NCI-H146 (cell line): ENCODE data around the gene MYL3.

Source experiments
- DNase-seq: peaks from one replicate; lab custom pipeline; 2025; lab: John Stamatoyannopoulos, UW

Gene MYL3

DNA sequence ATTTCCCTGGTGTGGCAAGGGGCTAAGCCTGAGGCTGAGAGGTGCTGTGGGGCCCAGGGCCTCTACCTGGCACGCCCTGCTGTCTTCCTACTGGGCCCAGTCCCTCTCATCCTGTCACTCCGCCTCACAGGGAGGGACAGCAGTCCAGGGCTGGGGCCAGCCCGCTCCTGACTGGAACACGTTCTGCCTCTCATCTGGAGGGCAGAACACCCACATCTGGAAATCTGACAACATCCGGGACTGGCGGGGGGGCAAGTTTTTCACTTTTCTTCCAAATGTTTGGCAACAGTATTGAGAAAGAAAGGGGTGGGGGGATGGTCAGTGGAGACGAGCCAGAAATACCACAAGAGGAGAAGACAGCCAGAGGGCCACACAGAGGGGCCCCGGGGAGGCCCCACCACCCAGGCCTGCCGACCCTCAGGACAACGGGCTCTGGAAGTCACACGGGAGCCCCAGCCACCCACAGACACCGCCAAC, 1.8 kb upstream of the MYL3 start:
- DNase-seq, result no peak

- DNase-seq, result no peak
These were observed 1.0 kb upstream of the MYL3 start for GRCh38 chr3:46864061-46864881.

GRCh38 chr3:46862369-46863025, 747 bp downstream of the MYL3 start:
- DNase-seq, result no peak

DNA sequence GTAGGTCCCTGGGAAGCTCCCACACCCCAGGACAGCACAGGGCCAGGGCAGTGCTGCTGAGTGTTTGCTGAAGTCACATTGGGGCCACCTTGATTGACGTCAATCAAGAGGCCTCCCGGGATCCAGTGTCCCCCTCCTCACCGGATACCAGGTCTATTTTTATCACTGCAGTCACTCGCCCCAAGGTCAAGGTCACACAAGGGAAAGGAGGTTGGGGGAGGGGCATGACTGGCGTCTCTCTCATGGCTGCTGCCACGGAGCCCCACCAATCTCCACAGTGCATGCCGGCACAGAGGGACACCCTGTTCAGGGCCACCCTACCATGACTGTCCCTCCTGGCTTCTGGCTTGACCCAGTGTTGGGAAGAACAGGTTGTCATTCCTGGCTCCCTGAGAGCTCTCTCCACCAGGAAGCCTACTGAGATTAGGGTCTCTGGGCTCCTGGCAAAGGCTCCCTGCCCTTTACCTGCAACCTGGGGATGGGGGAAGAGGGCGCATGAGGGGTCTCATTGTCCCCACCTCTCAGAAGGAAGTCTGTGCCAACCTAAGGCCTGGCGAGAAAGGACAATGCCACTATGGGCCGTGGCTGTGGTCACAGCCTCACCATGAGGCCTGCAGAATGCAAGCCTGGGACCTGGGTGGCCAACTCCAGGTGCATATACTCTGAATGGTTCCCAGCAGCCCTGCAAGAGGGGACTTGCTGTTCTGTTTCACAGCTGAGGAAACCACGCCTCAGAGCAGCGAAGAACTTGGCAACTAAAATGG, 1.5 kb downstream of the MYL3 start:
- DNase-seq, result no peak

GRCh38 chr3:46860810-46861604, 2.2 kb downstream of the MYL3 start:
- DNase-seq, result no peak

- DNase-seq, result peak; percentile 41
These were observed 3.0 kb downstream of the MYL3 start for GRCh38 chr3:46860017-46860809.

- DNase-seq, result no peak
These were observed 4.1 kb downstream of the MYL3 start for GRCh38 chr3:46859001-46859710.

- no peak for DNase-seq
These were observed 4.8 kb downstream of the MYL3 start for GRCh38 chr3:46858456-46858855.

DNA sequence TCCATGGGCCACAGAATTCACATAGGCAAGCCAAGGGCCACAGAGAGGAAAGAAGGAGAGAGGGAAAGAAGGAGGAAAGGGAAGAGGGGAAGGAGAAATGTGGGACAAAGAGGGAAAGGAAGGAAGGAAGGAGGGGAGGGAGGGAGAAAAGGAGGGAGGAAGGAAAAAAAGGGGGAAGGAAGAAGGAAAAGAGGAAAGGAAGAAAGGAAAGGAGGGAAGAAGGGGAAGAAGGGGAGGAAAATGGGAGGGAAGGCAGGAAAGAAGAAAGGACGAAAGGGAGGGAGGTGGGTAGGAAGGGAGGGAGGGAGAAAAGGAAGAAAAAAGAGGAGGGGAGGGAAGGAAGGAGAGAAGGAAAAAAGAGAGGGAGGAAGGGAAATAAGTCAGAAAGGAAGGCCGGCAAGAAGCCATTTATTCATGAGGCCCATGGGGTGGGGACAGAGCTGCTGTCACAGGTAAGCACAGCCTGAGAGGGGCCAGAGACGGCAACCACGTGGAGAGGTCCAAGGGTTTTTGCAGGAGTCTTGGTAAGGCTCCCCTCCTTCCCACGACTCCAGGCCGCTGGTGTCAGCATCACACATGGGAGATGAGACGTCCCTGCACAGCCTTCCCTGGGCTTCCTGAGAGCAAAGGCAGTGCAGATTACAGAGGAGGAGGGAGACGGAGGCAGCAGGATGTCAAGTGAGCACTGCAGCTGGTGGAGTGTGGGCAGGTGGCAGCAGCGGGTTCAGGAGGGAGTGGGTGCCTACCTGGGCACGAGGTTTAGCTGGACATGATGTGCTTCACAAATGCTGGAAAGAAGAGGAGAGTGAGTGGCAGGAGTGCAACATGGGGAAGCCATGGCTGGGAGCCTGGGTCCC, 5.5 kb downstream of the MYL3 start:
- DNase-seq, result no peak

DNA sequence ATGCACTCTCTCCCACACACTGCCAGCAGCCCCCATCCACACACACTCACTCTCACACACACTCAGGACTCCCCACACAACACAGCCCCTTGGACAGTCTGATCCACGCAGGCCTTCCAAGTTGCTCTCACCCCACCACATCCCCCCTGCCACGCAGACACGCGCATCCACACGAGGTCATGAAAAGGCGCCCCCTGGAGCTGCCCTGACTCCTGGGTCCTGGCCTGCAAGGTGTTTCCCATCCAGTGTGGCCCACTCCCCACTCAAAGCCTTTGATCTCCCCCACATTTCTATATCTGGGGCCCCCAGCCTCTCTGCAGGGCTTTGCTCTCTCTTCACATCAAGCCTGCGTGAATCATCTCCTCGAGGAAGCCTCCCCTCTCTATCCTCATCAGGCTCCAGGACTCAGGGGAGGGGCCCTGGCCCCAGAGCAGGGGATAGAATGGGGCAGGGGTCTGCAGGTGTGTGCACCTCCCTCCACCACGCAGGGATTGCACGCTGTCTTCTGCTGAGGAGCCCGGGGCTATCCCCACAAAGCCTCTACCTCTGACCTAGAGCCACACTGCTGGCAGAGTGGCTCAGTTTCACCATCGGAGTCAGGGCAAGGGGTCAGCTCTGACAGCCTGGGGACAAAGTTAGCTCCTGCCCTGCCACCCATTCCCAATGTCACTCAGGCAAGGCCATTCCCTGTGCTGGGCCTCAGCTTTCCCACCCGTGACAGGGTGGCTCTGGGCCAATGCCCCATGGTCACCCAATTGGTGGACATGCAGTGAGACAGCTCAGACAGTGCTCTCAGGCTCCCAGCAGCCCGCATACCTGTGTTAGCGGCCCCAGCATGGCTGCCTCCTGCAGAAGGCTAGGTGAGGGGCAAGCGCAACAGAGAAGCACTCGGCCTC, 6.4 kb downstream of the MYL3 start:
- DNase-seq, result no peak

- no peak for DNase-seq
These were observed 8.7 kb downstream of the MYL3 start for GRCh38 chr3:46854555-46854991.

- no peak for DNase-seq
These were observed 9.5 kb downstream of the MYL3 start for GRCh38 chr3:46853441-46854415.

GRCh38 chr3:46852839-46853355, 10.3 kb downstream of the MYL3 start:
- DNase-seq, result no peak

- no peak for DNase-seq
These were observed 10.9 kb downstream of the MYL3 start for GRCh38 chr3:46852334-46852720.

DNA sequence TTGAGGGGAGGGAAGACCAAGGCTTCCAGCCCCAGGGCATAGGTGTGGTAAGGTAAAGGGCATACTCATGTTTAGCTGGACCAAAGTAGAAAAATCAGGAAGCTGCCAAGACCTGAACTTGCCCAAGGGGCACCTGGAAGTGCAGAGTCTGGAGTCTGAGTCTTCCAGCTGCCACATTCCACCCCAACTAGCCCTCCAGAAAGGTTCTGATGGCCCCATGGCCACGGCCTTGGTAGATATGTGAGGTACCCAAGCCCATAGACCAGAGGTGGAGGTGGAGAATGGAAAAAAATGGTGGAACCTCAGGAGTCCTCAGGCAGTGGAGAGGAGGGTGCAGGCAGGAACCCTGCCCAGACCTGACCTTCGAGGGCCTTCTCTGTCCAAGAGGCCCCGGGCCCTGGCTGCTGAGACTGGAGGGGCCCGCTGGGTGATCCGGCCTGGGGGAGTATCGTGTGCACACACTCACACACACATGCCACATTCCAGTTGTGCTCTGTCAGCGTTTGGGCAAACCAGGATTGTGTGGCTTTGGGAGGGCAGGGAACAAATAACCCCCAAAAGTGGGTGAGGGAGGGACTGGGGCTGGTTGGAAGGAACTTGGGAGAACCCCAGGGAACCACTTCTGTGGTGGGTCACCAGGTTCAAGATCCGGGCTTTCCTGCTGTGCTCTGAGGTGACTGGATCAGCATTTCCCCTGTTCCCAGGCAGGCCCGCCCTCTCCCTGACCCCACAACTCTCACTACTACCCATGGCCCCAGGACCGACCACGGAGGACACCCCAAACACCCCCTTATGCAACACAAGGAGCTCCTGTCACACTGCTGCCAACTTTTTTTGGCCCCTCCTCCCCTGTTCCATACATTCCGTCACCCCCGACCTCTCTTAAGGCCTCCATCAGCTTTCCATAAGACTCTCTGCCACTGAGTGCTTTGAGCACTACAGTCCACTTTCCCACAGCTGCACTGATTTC, 11.6 kb downstream of the MYL3 start:
- DNase-seq, result no peak

DNA sequence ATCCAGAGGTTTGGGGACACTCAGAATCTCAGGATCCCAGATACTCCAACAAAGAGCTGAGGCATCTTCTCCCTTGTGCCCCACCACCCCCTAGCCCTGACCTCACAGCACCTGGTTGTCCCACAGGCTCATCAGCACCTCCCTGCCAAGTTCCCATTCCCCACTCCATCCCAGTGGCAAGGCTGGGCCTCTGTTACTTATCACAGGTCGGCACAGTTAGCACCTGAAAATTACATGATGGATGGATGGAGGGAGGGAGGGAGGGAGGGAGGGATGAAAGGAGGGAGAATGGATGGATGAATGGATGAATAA, 12.8 kb downstream of the MYL3 start:
- no peak for DNase-seq
